HG03108 (cell line): Measurements from ENCODE around the gene CD82.
"Not testable (repeated sequence)": the region's sequence is repeated elsewhere in the genome, so short reads cannot be mapped to it uniquely, and the experiment has no call there.

Source experiments
- ATAC-seq: cut with Tn5 transposase; IDR thresholded peaks from one replicate; pipeline ENCODE4 v1.9.1; 2021; ENCODE audit warnings: moderate library complexity; ENCODE audit not compliant: unreplicated experiment

The CD82 gene

DNA sequence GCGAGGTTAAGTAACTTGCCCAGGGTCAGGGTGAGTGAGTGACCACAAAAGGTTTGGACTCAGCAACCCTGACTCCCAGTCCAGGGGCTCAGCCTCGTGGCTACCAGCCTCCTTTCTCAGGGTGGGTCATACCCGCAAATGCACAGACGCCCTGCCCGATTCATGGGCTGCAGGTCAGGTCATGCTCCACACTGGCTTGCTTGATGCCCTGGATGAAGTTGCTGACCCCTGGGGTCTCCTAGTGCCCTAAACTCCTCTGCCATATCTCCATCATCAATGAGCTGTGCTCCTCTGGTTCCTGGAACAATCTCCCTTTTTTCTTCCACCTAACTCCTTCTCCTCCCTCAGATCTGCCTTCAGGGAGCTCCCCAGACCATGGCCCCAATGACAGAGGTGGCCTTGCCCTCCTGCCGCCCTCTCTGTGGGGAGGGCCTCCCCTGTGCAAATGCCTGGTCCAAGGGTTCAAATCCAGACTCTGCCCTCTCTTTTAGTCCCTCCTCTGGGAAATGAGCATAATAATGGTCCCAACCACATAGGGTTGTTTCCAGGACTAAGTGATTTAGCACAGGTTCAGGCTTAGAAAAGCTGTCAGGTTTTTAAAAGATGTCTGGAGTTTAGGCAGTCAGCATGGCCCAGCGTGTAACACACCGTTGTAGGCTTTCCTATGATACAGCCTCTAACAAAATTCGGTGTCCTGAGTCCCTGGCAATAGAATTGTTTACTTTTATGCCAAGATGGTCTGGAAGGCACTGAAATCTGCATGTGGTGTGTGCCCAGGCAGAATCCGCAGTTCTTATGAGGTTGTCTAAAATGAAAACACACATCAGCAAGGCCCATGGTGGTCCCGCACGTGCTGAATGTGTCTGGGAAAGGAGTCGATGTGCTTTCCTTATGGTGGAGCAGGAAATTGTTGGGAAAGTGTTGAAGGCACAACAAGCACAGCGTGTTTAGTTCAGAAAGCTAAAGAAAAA lies 63.6 kb downstream of the CD82 start:
- ATAC-seq, result no peak

DNA sequence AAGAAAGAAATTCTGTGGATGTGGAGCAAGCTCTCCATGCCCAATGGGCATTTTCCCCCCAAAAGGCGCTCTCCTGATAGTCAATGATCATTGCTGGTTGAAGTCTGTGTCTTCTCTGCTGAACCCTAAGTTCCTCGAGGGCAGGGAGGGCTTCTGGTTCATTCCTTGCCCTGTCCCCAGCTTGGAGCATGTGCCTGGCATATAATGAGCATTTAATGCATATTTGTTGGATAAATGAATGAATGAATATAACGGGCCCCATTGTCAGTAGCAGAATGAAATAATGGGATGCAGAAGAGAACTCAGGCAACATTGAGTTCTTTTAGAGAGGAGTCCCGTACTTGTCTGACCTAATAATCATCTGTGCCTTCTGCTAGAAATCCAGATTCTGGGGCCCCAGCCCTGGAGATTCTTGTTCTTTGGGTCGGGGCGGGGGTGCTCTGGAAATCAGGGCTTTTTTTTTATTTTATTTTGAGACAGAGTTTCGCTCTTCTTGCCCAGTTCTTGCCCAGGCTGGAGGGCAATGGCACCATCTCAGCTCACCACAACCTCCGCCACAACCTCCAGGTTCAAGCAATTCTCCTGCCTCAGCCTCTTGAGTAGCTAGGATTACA lies 64.4 kb downstream of the CD82 start:
- no peak for ATAC-seq

DNA sequence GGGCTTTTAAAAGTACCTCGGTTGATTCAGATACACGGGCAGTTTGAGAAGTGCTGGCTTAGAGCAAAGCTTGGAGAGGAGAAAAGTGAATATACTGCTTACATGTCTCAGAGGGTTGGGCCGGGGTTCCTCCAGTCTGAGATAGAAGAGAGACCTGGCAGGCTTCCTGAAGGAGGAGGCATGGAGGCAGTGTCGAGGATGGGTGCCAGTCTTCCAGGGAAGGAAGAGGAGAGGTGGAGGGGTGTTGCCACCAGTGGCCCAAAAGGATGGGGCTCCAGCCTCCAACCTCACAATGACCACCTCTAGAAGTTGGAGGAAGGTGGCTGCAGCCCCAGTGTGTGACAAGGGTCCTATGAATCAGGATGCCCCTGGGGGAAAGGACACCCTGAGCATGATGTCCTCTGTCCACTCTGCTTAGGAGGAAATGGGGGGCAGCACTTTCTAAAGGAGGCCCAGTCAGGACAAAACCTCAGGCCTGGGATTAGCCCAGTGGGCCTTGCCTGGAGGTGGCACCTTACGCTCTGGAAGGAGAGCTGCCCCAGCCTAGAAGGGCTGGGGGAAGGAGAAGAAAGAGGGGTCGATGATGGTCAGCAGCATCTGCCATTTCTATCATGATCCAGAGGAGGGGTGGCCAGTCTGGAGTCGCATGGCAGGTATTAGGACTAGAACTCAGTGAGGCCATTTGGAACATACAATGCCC lies 65.2 kb downstream of the CD82 start:
- ATAC-seq, result no peak

DNA sequence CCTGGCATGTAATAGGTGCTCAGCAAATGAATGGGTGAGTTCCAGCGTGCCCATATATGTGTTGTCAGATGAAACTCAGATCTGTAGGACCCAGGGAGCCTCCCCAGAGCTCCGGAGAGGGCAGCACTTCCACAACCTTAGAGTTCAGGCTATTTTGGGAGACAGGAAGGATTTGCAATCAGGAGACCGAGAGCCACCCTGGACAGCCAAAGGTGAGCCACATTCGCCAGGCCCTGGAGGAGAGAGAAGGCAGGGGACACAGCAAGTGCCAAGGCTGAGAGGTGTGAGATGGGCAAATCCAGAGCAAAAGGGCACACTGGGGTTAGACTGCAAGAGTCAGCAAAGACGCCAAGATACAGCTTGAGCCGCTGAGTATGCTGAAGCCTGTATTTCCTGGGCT lies 66.4 kb downstream of the CD82 start:
- no peak for ATAC-seq

DNA sequence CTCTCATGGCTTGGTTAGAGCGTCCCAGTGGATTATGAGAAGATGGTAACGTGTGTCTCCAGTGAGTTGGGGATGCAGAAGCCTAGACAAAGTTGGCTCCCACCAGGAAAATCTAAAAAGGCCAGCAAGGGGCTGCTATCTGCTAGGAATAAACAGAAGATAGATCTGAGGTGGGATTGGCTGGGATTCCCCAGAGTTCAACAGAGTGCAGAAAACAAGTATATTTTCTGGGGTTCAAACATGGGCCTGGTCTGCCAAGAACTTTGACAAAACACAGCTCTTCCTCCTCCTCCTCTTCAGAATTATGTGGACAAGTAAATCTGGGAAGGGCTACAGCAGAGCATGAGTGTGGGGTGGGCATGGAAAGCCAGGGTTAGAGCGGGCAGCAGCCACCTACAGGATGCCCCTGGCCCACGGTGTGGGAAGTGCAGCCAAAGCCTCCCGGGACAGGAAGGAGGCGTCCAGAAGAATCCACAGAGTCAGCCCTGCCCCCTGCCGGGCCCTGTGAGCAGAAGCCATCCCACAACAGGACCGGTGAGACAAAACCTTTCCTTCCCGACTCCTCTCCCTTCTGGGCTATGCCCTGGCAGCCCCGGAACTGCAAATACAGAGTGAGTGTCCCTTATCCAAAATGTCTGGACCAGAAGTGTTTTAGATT lies 67.1 kb downstream of the CD82 start:
- ATAC-seq, result no peak

DNA sequence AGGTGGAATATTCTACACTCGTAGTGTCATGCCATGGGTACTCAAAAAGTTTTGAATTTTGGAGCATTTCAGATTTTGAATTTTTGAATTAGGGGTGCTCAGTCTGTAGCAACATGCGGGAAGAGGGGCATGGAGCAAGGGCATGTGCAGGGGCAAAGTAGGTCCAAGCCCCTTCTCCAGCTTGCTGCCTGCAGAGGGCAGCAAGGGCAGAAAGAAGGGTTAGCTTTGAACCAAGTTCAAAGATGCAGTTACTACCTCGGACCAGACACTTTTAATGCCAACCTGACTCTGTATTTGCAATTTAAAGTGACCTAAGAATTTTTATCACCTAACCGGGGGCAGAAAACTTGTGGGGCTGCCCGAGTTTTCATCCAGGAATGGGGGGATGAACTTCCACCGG lies 68.2 kb downstream of the CD82 start:
- no peak for ATAC-seq

DNA sequence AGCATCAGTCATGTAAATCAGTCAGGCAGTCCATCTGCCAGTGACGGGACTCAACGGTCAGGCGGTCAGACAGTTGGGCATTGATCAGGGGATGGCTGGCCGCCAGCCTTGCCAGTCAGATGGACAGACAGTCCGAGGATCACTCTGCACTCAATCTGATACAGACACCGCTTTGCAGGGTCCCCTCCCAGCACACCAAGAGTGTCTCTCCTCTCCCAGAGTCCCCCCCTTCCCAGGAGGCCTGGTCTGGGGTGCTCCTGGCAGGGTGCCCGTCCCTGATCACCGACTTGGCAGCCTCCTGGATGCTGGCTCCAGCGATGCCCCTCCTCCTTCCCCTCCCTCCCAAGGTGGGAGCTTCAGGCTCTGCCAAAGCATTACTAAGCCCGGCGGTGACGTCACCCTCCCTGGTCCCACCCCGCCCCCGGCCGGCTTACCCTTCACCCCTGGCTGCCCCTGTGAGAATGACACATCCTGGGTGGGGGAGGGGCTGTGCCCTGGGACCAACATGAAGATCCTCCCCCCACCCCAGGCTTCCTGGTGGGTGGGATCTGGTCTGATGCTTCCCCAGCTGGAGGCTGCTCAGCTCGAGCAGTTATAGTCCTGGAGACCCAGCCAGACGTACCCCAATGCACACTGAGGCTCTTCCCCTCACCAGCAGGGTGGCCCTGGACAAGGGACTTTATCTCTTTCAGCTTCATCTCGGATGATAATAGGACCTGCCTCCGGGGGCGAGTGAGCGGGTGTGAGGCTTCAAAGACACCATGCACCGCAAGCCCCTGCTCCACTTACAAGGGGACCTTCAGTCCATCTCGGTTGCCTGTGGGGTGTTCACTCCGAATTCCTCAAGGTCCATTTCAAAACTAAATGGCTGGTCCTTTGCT lies 69.2 kb downstream of the CD82 start:
- ATAC-seq, result no peak

DNA sequence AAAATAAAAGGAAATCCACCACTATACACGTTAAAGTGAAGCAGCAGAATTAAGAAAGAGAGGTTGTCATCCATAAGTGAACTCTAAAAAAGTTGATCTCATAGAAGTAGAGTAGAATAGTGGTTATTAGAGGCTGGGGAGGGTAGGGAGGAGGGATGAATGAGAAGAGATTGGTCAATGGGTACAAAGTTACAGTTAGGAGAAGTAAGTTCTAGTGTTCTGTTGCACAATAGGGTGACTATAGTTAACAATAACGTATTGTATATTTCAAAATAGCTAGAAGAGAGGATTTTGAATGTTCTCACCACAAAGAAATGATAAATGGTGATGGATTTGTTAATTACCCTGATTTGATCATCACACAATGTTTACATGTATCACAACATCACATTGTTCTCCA lies 72.0 kb downstream of the CD82 start:
- ATAC-seq, result no peak

DNA sequence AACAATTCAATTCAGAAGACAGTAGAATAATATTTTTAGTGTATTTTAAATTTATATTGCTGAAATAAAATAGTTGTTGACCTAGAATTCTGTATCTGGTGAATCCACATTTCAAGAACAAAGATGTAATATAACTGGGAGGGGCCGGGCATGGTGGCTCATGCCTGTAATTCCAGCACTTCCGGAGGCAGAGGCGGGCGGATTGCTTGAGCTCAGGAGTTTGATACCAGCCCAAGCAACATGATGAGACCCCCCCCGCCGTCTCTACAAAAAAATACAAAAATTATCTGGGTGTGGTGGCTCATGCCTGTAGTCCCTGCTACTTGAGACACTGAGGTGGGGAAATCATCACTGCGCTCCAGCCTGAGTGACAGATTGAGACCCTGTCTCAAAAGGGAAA lies 72.6 kb downstream of the CD82 start:
- no peak for ATAC-seq

DNA sequence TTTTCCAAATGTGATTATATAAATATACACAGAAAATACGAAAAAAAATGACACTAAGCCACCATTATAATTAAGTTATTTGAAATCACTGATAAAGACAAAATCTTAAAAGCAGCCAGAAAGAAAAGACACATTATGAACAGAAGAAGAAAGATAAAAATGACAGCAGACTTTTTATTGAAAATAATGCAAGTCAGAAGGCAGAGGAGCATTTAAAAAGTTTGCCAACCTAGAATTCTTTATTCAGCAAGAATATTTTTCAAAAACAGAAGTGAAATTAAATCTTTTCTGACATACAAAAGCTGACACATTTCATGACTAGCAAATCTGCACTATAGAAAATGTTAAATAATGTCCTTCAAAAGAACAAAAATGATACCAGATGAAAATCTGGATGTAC lies 77.8 kb downstream of the CD82 start:
- ATAC-seq, result no peak

DNA sequence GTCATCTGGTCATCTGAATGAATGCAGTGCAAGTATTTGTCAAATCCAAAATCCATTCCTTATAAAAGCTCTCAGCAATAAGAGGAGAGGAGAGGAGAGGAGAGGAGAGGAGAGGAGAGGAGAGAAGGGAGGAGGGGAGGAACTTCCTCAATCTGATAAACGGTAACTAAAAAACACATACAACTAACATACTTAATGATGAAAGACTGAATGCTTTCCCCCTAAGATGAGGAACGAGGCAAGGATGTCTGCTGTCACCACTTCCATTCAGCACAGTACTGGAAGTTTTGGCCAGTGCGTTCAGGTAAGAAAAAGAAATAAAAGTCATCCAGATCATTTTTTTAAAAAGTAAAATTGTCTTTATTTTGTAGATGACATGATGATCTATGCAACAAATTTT lies 80.4 kb downstream of the CD82 start:
- no peak for ATAC-seq

DNA sequence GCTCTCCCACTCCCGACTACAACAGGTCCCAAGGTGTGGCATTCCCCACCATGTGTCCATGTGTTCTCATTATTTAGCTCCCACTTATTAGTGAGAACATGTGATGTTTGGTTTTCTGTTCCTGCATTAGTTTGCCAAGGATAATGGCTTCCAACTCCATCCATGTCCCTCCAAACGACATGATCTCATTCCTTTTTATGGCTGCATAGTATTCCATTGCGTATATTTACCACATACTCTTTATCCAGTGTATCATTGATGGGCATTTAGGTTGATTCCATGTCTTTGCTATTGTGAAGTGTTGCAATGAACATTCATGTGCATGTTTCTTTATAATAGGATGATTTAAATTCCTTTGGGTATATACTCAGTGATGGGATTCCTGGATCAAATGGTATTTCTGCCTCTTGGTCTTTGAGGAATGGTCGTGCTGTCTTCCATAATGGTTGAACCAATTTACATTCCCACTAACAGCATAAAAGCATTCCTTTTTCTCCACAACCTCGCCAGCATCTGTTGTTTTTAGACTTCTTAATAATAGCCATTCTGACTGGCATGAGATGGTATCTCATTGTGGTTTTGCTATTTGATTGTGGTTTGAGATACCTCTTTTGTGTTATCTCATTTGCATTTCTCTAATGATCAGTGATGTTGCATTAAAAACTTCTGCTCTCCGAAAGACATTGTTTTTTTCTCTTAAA lies 81.9 kb downstream of the CD82 start:
- not testable (repeated sequence) for ATAC-seq

DNA sequence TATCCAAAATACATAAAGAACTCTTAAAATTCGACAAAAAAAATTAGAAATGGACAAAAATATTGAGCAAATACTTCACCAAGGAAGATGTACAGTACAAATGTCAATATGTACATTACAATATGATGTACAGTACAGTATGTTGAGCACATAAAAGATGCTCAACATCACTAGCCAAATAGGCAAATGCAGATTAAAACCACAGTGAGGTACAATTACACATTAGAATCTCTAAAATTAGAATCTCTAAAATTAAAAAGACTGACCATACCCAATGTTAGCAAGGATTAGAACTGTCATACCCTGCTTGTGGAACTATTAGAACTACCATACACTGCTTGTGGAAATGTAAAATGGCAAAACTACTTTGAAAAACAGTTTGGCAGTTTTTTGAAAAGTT lies 82.6 kb downstream of the CD82 start:
- no peak for ATAC-seq

DNA sequence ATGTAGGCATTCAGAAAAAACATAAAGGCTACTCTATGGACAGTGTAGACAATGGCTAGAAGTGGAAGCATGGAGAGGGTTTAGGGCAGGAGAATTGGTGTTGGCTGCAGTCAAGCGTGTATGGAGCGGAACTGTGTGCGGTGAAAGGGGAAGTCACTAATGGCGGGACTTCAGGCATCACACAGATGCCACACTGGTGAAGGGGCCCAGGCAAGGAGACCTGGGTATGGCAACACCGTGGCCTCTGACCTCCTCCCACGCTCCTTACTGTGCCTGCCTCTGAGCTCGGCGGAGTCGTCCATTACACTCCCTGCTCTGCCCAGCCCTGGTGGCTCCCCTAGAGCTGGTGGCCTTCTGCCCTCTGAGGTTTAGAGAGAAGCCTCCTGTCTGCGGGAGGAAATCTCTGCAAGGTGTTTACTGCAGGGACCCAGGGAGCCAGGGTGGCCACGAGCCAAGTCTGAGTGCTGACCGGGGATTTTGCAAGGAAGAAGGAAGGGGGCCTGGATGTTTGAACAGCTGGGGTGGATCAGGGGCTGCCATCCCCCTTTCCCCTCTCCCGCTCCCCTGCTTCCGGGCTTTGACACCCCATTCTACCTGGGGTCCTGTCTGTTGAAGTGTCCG lies 86.2 kb downstream of the CD82 start:
- ATAC-seq, result no peak

DNA sequence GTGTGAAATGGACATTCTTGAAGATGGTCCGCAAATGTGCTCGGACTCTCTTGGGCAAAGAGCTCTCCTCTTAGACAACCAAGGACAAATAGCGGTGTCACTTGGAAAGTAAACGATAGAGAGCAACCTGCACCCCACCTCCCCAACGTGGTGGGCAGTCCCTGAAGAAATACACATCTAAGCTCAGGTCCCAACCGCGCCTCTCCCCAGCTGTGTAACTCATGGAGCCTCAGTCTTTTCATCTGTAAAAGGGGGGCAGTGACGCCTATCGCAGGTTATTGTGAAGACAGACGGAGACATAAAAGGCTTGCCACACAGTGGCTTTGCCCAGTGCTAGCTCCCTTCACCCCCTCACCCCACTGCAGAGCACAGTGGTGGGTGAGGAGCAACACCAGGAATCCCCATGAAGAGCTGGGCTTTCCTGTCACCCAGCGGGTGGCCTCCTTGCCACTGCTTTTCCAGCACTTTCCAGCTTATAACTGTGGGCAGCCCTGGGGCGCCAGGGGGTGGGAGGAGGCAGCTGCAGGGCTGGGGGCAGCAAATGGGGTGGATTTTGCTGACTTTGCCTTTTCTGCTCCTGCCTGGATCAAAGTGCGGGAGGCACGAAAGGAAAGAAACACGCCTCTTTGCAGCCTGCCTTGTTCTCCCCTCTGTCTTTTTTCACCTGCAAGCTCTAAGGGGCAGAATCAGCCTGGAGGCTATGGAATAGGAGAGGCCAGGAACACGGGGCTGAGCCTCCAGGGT lies 87.6 kb downstream of the CD82 start:
- ATAC-seq, result no peak

DNA sequence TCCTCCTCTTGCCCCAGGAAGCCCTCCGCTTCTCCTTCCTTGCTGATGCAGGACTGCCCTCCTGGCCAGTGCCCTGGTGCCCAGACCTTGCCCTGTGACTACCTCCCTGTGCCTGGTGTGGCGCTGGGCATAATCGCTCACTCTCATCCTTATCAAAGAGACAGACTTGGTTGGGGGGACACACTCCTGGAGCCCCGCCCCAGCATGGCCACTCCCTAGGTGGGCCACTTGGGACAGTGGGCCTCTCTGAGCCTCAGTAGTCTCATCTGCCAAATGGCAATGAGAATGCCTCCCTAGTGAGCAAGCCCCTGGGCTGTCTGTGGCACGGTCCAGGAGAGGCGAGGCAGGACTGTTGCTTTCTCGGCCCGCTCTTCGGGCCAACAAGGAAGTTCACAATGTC lies 88.6 kb downstream of the CD82 start:
- ATAC-seq, result no peak

DNA sequence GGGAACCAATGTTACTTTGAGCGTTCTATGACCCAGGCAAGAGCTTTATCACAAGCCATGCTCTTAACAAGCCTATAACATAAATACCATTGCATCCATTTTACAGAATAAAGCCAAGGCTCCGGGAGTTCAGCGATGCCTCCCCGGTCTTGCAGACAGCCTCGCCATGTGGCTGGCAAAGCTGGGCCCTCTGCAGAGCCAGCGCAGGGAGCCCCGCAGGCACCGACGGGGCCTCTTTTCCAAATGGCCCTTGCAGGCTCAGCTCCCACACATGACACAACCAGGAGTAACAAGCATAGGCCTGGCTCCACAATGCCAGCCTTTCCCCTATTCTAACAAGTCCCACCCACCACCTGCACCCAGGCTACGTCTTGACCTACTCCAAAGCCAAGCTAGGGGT lies 89.1 kb downstream of the CD82 start:
- ATAC-seq, result no peak

DNA sequence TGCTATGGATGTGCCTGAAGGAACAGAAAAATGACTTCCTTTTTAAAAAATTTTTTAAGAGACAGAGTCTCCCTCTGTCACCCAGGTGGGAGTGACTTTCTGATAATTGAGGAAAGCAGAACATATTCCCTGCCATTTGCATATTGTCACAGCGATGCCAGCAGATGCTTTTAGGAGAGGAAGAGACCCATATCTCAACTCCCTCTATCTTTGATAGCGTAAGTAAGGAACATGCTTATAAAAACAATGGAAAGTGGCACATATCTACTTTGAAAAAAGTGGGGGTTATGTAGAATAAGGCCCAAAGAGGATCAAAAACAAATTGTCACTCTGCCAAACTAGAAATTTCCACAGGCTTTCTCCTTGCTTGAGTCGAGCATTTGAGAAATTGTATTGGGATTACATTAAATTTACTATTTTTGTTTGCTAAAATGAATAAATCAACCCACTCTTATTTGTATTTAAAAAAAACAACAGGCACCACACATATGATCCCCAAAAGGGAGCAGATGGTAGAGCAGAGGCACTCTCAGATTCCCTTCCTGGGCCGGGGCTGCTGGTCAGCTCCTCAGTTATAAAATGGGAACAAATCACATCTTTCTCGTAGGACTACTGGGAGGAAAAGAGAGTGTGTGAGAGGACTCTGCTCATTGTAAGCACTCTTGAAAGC lies 92.5 kb downstream of the CD82 start:
- no peak for ATAC-seq
